Measurements from ENCODE around the gene THSD7B.
"Not testable (repeated sequence)": the region's sequence is repeated elsewhere in the genome, so short reads cannot be mapped to it uniquely, and the experiment has no call there.

THSD7B gene

GRCh38 chr2:136765256-136766072, at the start of gene THSD7B:
TSS of gene THSD7B (plus strand) at chr2:136765545. CDS start at chr2:136882179, 116,634 bp downstream.
- DNase-seq: peak; percentile 63

- DNase-seq: no peak
These were observed 47.1 kb upstream of the THSD7B start for GRCh38 chr2:136718273-136718672.

GRCh38 chr2:136727973-136728699, 37.2 kb upstream of the THSD7B start:
- DNase-seq: peak; percentile 35

GRCh38 chr2:136736236-136736635, 29.1 kb upstream of the THSD7B start:
- DNase-seq: no peak

- peak; percentile 1 for DNase-seq
These were observed 27.3 kb upstream of the THSD7B start for GRCh38 chr2:136738044-136738443.

- DNase-seq: no peak
These were observed 23.9 kb upstream of the THSD7B start for GRCh38 chr2:136741471-136741870.

GRCh38 chr2:136750065-136750464, 15.3 kb upstream of the THSD7B start:
- DNase-seq: no peak

- no peak for DNase-seq
These were observed 13.9 kb upstream of the THSD7B start for GRCh38 chr2:136751406-136751805.

- not testable (repeated sequence) for DNase-seq
These were observed 6.8 kb upstream of the THSD7B start for GRCh38 chr2:136758504-136758903.

GRCh38 chr2:136764452-136765255, 691 bp upstream of the THSD7B start:
- peak; percentile 62 for DNase-seq

GRCh38 chr2:136766073-136766404, 694 bp downstream of the THSD7B start:
- peak; percentile 45 for DNase-seq

- DNase-seq: peak; percentile 44
These were observed 1.7 kb downstream of the THSD7B start for GRCh38 chr2:136767030-136767429.

- DNase-seq: no peak
These were observed 4.5 kb downstream of the THSD7B start for GRCh38 chr2:136769871-136770270.

GRCh38 chr2:136770384-136770783, 5.0 kb downstream of the THSD7B start:
- no peak for DNase-seq

GRCh38 chr2:136777391-136777790, 12.0 kb downstream of the THSD7B start:
- no peak for DNase-seq

GRCh38 chr2:136783856-136784255, 18.5 kb downstream of the THSD7B start:
- DNase-seq: no peak

- DNase-seq: no peak
These were observed 19.9 kb downstream of the THSD7B start for GRCh38 chr2:136785215-136785614.

- DNase-seq: no peak
These were observed 22.6 kb downstream of the THSD7B start for GRCh38 chr2:136787970-136788369.

- DNase-seq: no peak
These were observed 31.0 kb downstream of the THSD7B start for GRCh38 chr2:136796339-136796738.

- DNase-seq: peak; percentile 16
These were observed 33.4 kb downstream of the THSD7B start for GRCh38 chr2:136798766-136799165.

GRCh38 chr2:136801661-136802060, 36.3 kb downstream of the THSD7B start:
- peak; percentile 20 for DNase-seq

- no peak for DNase-seq
These were observed 44.7 kb downstream of the THSD7B start for GRCh38 chr2:136809998-136810397.

GRCh38 chr2:136818839-136819238, 53.5 kb downstream of the THSD7B start:
- DNase-seq: no peak

Data from NCI-H69 (cell line).